Osteoblast (primary cell): Measurements from ENCODE around the gene DRAM2. TPM values are rescaled to one million over a fixed set of nuclear protein-coding genes. Genes with fewer than 3 reads are reported as not detected.

Experiments used
- DNase-seq: peaks from one replicate; pipeline ENCODE4 v3.0.0; 2011; ENCODE audit warnings: low spot score, mixed read lengths; ENCODE audit not compliant: insufficient read length; ENCODE audit errors: missing footprints
- H2AFZ ChIP-seq: 2 replicates; pipeline ENCODE4 v1.6.0; 2011; ENCODE audit warnings: mild to moderate bottlenecking, low read length
- H3K27ac ChIP-seq: 2 replicates; pipeline ENCODE4 v1.5.1; 2011; ENCODE audit warnings: mild to moderate bottlenecking, low read depth, low read length, moderate library complexity
- H3K27me3 ChIP-seq: 2 replicates; pipeline ENCODE4 v1.6.0; 2012; ENCODE audit warnings: mild to moderate bottlenecking, control low read depth, inconsistent platforms, low read length, moderate library complexity; ENCODE audit not compliant: insufficient read depth
- H3K36me3 ChIP-seq: 2 replicates; pipeline ENCODE4 v1.5.1; 2011; ENCODE audit warnings: mild to moderate bottlenecking, low read length, control low read depth, moderate library complexity; ENCODE audit not compliant: insufficient read depth
- H3K4me1 ChIP-seq: 2 replicates; pipeline ENCODE4 v1.5.1; 2011; ENCODE audit warnings: mild to moderate bottlenecking, low read length, control low read depth, moderate library complexity; ENCODE audit not compliant: insufficient read depth
- H3K4me2 ChIP-seq: 2 replicates; pipeline ENCODE4 v1.6.0; 2011; ENCODE audit warnings: mild to moderate bottlenecking, low read length; ENCODE audit not compliant: insufficient read depth
- H3K4me3 ChIP-seq: fragments of 200-600 bp; sonication (generic); 3 replicates; pipeline ENCODE4 v1.5.1; 2012; ENCODE audit warnings: mild to moderate bottlenecking, low read length, inconsistent platforms; ENCODE audit not compliant: insufficient read depth
- H3K79me2 ChIP-seq: 2 replicates; pipeline ENCODE4 v1.6.0; 2012; ENCODE audit warnings: mild to moderate bottlenecking, low read length, control low read depth, inconsistent platforms; ENCODE audit not compliant: insufficient read depth
- H3K9me3 ChIP-seq: 2 replicates; pipeline ENCODE4 v1.5.1; 2011; ENCODE audit warnings: low read depth, low read length, control low read depth
- H4K20me1 ChIP-seq: 2 replicates; pipeline ENCODE4 v1.6.0; 2012; ENCODE audit warnings: mild to moderate bottlenecking, low read length, control low read depth; ENCODE audit not compliant: insufficient read depth
- total RNA-seq: library from RNA; depleted of rRNA; stranded (reverse); fragments of >200 nt; gene quantifications from 2 replicates; pipeline ENCODE4 v1.2.3, GENCODE V29; 2012
- TF ChIP-seq, protein P1 (sequence below): IDR thresholded peaks from 2 replicates; pipeline ENCODE4 v1.5.1; 2011; ENCODE audit warnings: mild to moderate bottlenecking, low read depth, low read length, moderate library complexity; ENCODE audit errors: extremely low read depth

Gene DRAM2
- total RNA-seq, 1 donor = 45.6 TPM

DNA sequence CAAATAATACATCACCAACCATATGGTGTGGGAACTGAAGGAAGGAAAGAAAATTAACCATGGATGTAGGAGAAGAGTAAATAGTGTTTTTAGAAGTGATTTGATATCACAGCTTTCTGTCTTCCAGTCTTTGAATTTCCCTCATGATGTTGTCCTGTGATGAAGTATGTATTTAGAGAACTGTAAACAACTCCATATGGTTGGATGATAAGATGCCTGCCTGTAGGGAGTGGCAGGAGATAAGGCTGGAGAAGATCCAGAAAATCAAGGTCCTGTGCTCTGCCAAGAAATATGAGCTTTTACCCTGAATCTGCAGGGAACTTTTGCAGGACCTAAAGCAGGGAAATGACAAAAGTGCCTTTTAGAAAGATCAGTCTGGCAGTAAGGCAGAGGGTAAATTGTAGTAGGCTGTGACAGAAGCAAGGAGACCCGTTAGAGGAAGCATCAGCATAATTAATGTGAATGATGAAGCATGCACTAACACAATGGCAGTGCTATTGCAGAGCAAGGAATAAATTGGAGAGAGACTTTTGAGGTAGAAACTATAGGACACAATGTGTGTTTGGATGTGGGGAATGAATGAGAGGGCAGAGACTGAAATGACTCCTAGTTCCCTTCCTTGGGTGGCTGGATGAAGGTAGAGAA lies 22.1 kb upstream of the DRAM2 start:
- DNase-seq = no peak
- TF ChIP-seq, protein P1, sequence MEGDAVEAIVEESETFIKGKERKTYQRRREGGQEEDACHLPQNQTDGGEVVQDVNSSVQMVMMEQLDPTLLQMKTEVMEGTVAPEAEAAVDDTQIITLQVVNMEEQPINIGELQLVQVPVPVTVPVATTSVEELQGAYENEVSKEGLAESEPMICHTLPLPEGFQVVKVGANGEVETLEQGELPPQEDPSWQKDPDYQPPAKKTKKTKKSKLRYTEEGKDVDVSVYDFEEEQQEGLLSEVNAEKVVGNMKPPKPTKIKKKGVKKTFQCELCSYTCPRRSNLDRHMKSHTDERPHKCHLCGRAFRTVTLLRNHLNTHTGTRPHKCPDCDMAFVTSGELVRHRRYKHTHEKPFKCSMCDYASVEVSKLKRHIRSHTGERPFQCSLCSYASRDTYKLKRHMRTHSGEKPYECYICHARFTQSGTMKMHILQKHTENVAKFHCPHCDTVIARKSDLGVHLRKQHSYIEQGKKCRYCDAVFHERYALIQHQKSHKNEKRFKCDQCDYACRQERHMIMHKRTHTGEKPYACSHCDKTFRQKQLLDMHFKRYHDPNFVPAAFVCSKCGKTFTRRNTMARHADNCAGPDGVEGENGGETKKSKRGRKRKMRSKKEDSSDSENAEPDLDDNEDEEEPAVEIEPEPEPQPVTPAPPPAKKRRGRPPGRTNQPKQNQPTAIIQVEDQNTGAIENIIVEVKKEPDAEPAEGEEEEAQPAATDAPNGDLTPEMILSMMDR = no peak

DNA sequence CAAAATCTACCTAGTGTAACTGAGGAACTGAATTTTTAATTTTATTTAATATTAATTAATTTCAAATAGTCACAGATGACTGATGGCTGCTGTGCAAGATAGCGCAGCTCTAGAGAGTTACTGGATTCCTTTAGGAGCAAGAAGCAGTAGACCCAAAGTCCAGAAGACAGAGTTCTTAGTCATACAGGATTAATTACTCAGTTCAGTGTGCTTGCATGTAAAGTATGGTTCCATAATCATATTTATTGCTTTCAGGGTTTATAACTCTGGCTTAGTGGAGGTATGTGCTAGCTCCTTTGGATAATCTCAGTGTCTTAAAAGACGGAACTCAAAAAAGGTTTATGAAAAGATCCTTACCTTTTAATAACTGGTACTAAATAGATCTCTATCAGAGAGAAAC lies 17.5 kb upstream of the DRAM2 start:
- Histone ChIP-seq H3K27me3 (no peaks in the 10 kb centered on the region), H3K27ac (no peak overlapping the region), H3K4me1 (no peaks in the 10 kb centered on the region), H3K4me3 (no peak overlapping the region), H3K36me3 (peaks cover 27% of the 10 kb centered on the region), H3K4me2 (no peak overlapping the region), H4K20me1 (peaks cover 11% of the 10 kb centered on the region), H2AFZ (no peak overlapping the region), H3K9me3 (no peaks in the 10 kb centered on the region), H3K79me2 (peaks cover 57% of the 10 kb centered on the region)
- no peak for DNase-seq
- TF ChIP-seq, protein P1 = no peak

More for the DNA sequence above, 22.1 kb upstream of the DRAM2 start:
- H3K4me2 ChIP-seq = no peak overlapping the region
- H3K79me2 ChIP-seq = peaks cover 16% of the 10 kb centered on the region
- no peak overlapping the region for H3K27ac ChIP-seq
- no peak overlapping the region for H3K4me3 ChIP-seq
- no peaks in the 10 kb centered on the region for H3K27me3 ChIP-seq
- H2AFZ ChIP-seq = no peak overlapping the region
- no peaks in the 10 kb centered on the region for H3K9me3 ChIP-seq
- H4K20me1 ChIP-seq = peaks cover 3% of the 10 kb centered on the region
- H3K4me1 ChIP-seq = no peaks in the 10 kb centered on the region
- peaks cover 7% of the 10 kb centered on the region for H3K36me3 ChIP-seq

DNA sequence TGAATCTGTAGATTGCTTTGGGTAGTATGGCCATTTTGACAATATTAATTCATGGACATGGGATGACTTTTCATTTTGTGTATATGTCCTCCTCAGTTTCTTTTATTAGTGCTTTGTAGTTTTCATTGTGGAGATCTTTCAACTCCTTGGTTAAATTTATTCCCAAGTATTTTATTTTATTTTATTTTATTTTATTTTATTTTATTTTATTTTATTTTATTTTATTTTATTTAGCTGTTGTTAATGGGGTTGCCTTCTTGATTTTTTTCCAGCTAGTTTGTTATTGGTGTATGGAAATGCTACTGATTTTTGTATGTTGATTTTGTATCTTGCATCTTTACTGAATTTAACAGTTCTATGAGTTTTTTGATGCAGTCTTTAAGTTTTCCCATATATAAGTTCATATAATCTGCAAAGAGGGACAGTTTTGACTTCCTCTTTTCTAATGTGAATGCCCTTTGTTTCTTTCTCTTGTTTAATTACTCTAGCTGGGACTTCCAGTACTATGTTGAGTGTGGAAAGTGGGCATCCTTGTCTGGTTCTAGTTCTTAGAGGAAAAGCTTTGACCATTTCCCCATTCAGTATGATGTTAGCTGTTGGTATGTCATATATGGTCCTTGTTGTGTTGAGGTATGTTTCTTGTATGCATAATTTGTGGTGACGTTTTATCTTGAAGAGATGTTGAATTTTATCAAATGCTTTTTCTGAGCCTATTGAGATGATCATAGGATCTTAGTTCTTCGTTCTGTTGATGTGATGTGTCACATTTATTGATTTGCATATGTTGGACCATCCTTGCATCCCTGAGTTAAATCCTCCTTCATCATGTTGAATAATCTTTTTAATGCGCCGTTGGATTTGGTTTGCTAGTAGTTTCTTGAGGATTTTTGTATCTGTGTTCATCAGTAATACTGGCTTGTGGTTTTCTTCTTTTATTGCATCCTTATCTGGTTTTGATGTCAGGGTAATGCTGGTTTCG lies 14.4 kb upstream of the DRAM2 start:
- Histone ChIP-seq H3K36me3 (peaks cover 36% of the 10 kb centered on the region), H3K27me3 (no peaks in the 10 kb centered on the region), H4K20me1 (peaks cover 15% of the 10 kb centered on the region), H3K27ac (no peak overlapping the region), H3K4me3 (no peak overlapping the region), H2AFZ (no peak overlapping the region), H3K4me1 (no peaks in the 10 kb centered on the region), H3K79me2 (peaks cover 85% of the 10 kb centered on the region), H3K9me3 (no peaks in the 10 kb centered on the region), H3K4me2 (no peak overlapping the region)
- TF ChIP-seq, protein P1 = no peak
- no peak for DNase-seq

DNA sequence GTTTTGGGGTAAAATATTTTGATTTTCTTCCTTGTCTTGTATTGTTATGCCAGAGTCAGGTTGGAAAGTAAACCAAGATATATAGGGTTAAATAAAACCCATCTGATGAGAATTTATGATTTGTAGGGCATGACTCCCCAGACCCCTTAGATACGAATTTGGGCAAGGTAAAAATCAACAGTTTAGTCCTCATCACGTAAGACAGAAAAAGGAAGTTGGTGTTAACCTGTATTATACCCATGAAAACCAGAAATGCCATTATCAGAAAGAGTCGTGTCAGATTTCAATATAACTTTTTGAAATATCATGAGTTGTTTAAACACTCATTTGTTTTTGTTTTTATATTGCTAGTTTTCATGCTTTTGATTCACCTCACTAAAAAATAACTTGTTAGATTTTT lies 11.9 kb upstream of the DRAM2 start:
- Histone ChIP-seq H3K79me2 (peaks cover 92% of the 10 kb centered on the region), H3K27ac (no peak overlapping the region), H3K4me2 (no peak overlapping the region), H3K27me3 (no peaks in the 10 kb centered on the region), H3K36me3 (peaks cover 52% of the 10 kb centered on the region), H3K4me3 (no peak overlapping the region), H3K4me1 (no peaks in the 10 kb centered on the region), H2AFZ (no peak overlapping the region), H3K9me3 (no peaks in the 10 kb centered on the region), H4K20me1 (peaks cover 18% of the 10 kb centered on the region)
- no peak for DNase-seq
- TF ChIP-seq, protein P1 = no peak
